ENCODE data around the gene RASL12. TPM values are rescaled to one million over a fixed set of nuclear protein-coding genes. Genes with fewer than 3 reads are reported as not detected.

Gene RASL12
- total and polyA plus RNA-seq, 2 of the 8 experiments (the other 6 are each of a cell fraction or from before 2014, with no cell fraction given), result 9.5 to 10.3 TPM

DNA sequence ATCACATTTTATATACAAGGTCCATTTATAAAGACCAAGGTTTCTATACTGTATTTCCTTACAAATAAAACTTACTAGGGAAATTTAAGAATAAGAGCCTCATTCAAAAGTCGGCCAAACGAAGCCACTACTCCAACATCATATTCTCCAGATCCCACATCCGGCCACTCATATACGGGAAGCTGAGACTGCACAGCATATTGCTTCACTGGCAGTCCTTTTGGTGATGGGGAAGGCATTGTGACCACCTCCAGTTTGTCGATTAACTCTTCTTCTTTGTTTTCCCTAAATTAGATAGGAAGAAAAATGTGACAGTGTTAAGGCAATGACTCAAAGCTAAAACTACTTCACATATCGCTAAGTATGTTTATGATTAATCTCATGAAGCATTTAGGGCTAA lies 41.0 kb downstream of the RASL12 start:
- no peak overlapping the region for H3K4me2 ChIP-seq (ENCODE audit: insufficient read depth in 1 of 2, low read depth in 2 of 2, low read length in 2 of 2)
- no peak overlapping the region for H2AFZ ChIP-seq (ENCODE audit: low read length)
- no peak overlapping the region for H3K14ac ChIP-seq (ENCODE audit: insufficient read length)
- no peak overlapping the region for H2BK5ac ChIP-seq (ENCODE audit: low read depth, low read length)
- H2BK20ac ChIP-seq (ENCODE audit: low read length), result no peak overlapping the region
- H3K56ac ChIP-seq (replicated peaks; ENCODE audit: insufficient read length, low read depth, low read length), result no peak overlapping the region
- H3K4ac ChIP-seq (replicated peaks; ENCODE audit: insufficient read length, low read depth, low read length), result no peak overlapping the region
- no peaks in the 10 kb centered on the region for H3K9me3 ChIP-seq (ENCODE audit: insufficient read depth in 2 of 2, low read depth in 1 of 2, low read length in 1 of 2)
- no peak overlapping the region for H4K91ac ChIP-seq (replicated peaks; ENCODE audit: insufficient read length, low read length)
- H3K18ac ChIP-seq (ENCODE audit: extremely low read depth, low read length), result no peak overlapping the region
- WGBS, 2 experiments (ENCODE audit: extremely low coverage in 1 of 2, insufficient coverage in 1 of 2, insufficient read length in 1 of 2, insufficient replicate concordance in 2 of 2, low coverage in 1 of 2, low lambda C conversion rate in 2 of 2, missing lambda C conversion rate in 1 of 2), result 91% methylated on average over 6 of the region's 6 CpGs; no CpG with 5 or more reads in 1 of the 2 experiments
- DNase-seq (ENCODE audit: low read depth in 1 of 2, low spot score in 2 of 2) (no peak), FAIRE-seq (no peak)
- H4K20me1 ChIP-seq (replicated peaks in 1 of 2; ENCODE audit: control insufficient read depth in 1 of 2, insufficient read depth in 2 of 2, low read length in 2 of 2), result peaks cover 0 to 1% of the 10 kb centered on the region in 2 experiments
- no peak overlapping the region for H2AK5ac ChIP-seq (ENCODE audit: low read depth, low read length)
- H4K8ac ChIP-seq (ENCODE audit: extremely low read depth, insufficient read depth, low read length), result no peak overlapping the region
- H3K79me1 ChIP-seq (ENCODE audit: low read depth, low read length), result peaks cover 5% of the 10 kb centered on the region; the same call in 1 of the 2 replicates
- H2BK12ac ChIP-seq (ENCODE audit: low read depth, low read length), result no peak overlapping the region
- H3K23ac ChIP-seq (ENCODE audit: insufficient read length), result no peak overlapping the region
- peaks cover 0 to 7% of the 10 kb centered on the region in 2 experiments; a peak in 1 of 4 replicates for H3K79me2 ChIP-seq (ENCODE audit: control insufficient read depth in 1 of 2, insufficient read depth in 2 of 2, low read length in 2 of 2)
- no peak overlapping the region for H3K9ac ChIP-seq (replicated peaks in 1 of 4; ENCODE audit: extremely low read depth in 1 of 4, low read depth in 3 of 4, low read length in 3 of 4)
- H2BK120ac ChIP-seq (replicated peaks; ENCODE audit: low read depth, low read length), result no peak overlapping the region
- H4K5ac ChIP-seq (ENCODE audit: insufficient read length, low read depth, low read length), result no peak overlapping the region
- H2BK15ac ChIP-seq (ENCODE audit: low read length), result no peak overlapping the region
- H3K27me3 ChIP-seq (replicated peaks in 1 of 4; ENCODE audit: control insufficient read depth in 3 of 4, extremely low read depth in 1 of 4, insufficient read depth in 3 of 4, low read length in 3 of 4), result no peaks in the 10 kb centered on the region
- ChIA-PET CTCF (ENCODE audit: partially characterized antibody) (interaction anchor here (1.0 to 1.3 kb wide), 2 partner anchors 8 to 51 kb away, joined by 3 read pairs; no protein-coding TSS in a partner anchor), POLR2A (ENCODE audit: partially characterized antibody) (interaction anchor here (0.8 to 1.5 kb wide), 3 partner anchors 8 to 21 kb away, joined by 3 to 4 read pairs (median 4); no protein-coding TSS in a partner anchor)
- no peak overlapping the region for H3K27ac ChIP-seq (ENCODE audit: low read depth, low read length)
- H3K36me3 ChIP-seq (ENCODE audit: control insufficient read depth in 2 of 4, insufficient read depth in 4 of 4, low read length in 3 of 4), result peaks cover 0 to 19% (median 4%) of the 10 kb centered on the region in 4 experiments; a peak in 5 of 8 replicates
- no peaks in the 10 kb centered on the region; the same call in 1 of the 2 replicates for H3K23me2 ChIP-seq (ENCODE audit: low read depth, low read length)
- H3K4me3 ChIP-seq (ENCODE audit: extremely low read depth in 1 of 4, insufficient read depth in 2 of 4, low read depth in 3 of 4, low read length in 4 of 4), result no peak overlapping the region
- H3K4me1 ChIP-seq (replicated peaks in 1 of 4; ENCODE audit: control insufficient read depth in 3 of 4, insufficient read depth in 4 of 4, low read length in 3 of 4), result peaks cover 0 to 2% (median 0%) of the 10 kb centered on the region in 4 experiments; a peak in 1 of 7 replicates
- TF ChIP-seq SIN3A (conservative IDR thresholded peaks at IDR 0.05 in 1 of 2, IDR thresholded peaks at IDR 0.05 in 1 of 2; ENCODE audit: low read depth in 1 of 2, low read length in 2 of 2) (no peak), YY1 (IDR thresholded peaks at IDR 0.05; ENCODE audit: low read depth, low read length) (no peak), SIRT6 (IDR thresholded peaks at IDR 0.05; ENCODE audit: low read length) (no peak), EZH2 (IDR thresholded peaks at IDR 0.05; ENCODE audit: low read depth, low read length, severe bottlenecking) (no peak), TEAD4 (IDR thresholded peaks at IDR 0.05; ENCODE audit: low read depth, low read length) (no peak), RNF2 (IDR thresholded peaks at IDR 0.05; ENCODE audit: borderline replicate concordance, low read depth, low read length, missing control alignments, poor library complexity, severe bottlenecking) (no peak)
- TF ChIP-seq, protein P1, sequence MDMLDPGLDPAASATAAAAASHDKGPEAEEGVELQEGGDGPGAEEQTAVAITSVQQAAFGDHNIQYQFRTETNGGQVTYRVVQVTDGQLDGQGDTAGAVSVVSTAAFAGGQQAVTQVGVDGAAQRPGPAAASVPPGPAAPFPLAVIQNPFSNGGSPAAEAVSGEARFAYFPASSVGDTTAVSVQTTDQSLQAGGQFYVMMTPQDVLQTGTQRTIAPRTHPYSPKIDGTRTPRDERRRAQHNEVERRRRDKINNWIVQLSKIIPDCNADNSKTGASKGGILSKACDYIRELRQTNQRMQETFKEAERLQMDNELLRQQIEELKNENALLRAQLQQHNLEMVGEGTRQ (IDR thresholded peaks at IDR 0.05; ENCODE audit: low read length), result no peak
